Activated T-cell treated with anti-CD3 and anti-CD28 coated beads, Interleukin-2, amount 50 U/mL, for 48 hours (primary cell): ENCODE measurements around the gene OXSR1.
"Not testable (repeated sequence)": the region's sequence is repeated elsewhere in the genome, so short reads cannot be mapped to it uniquely, and the experiment has no call there.

Source experiments
- DNase-seq, 2 experiments: peaks; one replicate each; pipeline ENCODE4 v3.0.0-alpha.2; 2020

Gene OXSR1

GRCh38 chr3:38128303-38128655 is 37.1 kb upstream of the OXSR1 start:
- no peak for DNase-seq

DNA sequence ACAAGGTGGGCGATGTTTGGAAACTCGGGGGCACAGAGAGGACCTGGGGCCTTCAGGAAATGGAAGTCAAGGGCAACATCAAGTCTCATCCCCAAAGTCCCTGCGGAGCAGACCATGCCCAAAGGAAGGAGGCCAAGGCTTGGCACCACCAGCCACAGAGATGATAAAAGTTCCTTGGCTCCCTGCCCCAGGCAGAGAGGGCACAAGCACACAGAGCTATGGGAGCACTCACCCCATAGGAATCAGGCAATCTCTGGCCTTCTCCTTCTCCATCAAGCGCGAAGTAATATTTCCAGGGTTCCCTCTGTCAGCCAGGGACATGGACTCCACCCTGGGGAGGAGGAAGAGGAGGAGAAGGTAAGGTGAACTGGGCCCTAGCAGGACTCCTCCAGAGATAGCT is 36.3 kb upstream of the OXSR1 start:
- peak in 1 of 2 experiments; percentile 9 for DNase-seq

DNA sequence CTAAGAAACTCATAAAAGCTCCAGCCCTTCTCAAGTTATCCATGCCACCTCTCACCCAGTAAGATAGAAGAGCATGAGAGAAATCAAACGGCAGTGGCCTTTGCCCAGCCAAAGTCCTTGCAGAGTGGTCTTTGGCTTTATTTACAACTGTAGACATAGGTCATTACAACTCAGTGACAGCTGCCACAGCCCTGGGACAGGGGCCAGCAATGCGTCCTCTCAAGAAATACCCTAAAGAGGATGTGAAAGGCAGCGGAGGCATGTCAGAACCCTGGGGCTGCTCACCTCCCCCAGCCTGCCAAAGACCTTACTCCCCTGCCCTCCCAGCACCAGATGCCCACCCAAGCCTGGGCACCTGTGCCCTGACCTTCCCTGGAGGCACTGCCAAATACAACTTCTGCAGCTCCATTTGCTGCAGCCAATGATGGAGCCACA is 34.7 kb upstream of the OXSR1 start:
- no peak for DNase-seq

GRCh38 chr3:38131621-38132369 is 33.5 kb upstream of the OXSR1 start:
- DNase-seq, result peak; percentile 43 to 49

DNA sequence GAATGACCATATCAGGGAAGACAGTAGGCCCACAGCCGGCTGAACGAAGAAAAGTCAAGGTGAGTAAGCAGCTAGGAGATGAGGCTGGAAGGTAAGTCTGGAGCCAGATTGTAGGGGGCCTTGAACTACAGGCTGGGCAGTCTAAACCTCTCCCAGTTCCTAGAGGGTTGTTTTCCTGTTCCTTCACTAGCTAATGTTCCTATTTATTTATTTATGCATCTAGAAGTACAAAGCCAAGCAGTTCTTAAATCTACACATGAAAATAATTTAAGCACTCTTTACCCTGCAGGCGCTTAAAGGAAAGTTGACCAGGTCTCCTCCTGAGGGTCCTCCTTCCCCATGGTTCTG is 32.2 kb upstream of the OXSR1 start:
- DNase-seq, result no peak

GRCh38 chr3:38133557-38134405 is 31.6 kb upstream of the OXSR1 start:
- no peak for DNase-seq

DNA sequence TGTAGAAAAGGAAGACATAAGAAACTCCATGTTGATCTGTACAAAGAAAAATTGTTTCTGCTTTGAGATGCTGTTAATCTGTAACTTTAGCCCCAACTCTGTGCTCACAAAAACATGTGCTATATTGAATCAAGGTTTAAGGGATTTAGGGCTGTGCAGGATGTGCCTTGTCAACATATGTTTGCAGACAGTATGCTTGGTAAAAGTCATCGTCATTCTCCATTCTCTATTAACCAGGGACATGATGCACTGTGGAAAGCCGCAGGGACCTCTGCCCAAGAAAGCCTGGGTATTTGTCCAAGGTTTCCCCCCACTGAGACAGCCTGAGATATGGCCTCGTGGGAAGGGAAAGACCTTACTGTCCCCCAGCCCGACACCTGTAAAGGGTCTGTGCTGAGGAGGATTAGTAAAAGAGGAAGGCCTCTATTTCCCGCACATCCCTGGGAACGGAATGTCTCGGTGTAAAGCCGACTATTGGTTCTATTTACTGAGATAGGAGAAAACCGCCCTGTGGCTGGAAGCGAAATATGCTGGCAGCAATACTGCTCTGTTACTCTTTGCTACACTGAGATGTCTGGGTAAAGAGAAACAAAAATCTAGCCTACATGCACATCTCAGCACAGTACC is 30.7 kb upstream of the OXSR1 start:
- DNase-seq, result not testable (repeated sequence)

DNA sequence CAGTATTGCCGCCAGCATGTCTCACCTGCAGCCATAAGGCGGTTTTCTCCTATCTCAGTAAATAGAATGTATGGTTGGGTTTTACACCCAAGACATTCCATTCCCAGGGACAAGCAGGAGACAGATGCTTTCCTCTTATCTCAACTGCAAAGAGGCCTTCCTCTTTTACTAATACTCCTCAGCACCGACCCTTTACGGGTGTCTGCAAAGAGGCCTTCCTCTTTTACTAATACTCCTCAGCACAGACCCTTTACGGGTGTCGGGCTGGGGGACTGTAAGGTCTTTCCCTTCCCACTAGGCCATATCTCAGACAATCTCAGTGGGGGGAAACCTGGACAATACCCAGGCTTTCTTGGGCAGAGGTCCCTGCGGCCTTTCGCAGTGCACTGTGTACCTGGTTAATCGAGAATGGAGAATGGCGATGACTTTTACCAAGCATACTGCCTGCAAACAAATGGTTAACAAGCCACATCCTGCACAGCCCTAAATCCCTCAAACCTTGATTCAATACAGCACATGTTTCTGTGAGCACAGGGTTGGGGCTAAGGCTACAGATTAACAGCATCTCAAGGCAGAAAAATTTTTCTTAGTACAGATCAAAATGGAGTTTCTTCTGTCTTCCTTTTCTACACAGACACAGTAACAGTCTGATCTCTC is 29.6 kb upstream of the OXSR1 start:
- peak in 1 of 2 experiments; percentile 34 for DNase-seq

DNA sequence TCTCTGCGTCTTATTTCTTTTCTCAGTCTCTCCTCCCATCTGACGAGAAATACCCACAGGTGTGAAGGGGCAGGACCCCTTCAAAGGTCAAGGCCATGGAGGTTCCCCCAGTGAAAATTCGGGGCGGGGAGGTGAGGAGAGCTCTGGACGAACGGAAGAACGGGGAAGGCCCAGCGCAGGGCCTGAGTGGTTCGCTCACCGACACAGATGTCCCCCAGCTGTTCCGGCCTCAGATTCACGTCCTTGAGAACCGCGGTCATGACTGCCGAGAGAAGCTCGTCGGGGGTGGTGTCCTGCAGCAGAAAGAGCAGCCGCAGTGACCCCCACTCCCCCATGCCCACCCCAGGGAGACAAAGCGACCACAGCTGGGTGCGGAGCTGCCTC is 29.0 kb upstream of the OXSR1 start:
- peak; percentile 35 to 48 for DNase-seq

- peak; percentile 98 to 99 for DNase-seq
Observed at GRCh38 chr3:38136777-38137614, 28.3 kb upstream of the OXSR1 start, which contains the start of gene ACAA1. ACAA1 (minus strand) TSS chr3:38137127; CDS start chr3:38137035, 92 bp downstream.

GRCh38 chr3:38137615-38138348 is 27.6 kb upstream of the OXSR1 start:
- DNase-seq, result peak; percentile 69 to 72

GRCh38 chr3:38138349-38139190 is 26.8 kb upstream of the OXSR1 start, which contains the start of gene MYD88:
MYD88 (plus strand) TSS chr3:38138661; CDS start chr3:38138701, 40 bp downstream.
- DNase-seq, result peak; percentile 89 to 90

GRCh38 chr3:38139191-38139590 is 26.1 kb upstream of the OXSR1 start:
- DNase-seq, result no peak

DNA sequence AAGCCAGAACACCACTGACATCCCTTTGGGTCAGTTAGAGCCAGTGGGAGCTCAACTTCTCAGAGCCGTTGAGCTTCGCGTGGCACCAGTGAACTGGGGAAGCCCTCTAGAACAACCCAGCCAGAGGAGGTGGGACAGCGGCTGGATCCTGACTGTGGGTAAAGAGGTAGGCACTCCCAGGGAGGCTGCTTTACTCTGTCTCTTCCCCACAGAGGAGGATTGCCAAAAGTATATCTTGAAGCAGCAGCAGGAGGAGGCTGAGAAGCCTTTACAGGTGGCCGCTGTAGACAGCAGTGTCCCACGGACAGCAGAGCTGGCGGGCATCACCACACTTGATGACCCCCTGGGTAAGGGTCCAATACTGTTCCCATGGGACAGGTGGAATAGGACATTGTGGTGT is 25.7 kb upstream of the OXSR1 start:
- DNase-seq, result peak in 1 of 2 experiments; percentile 22

- DNase-seq, result peak in 1 of 2 experiments; percentile 18
Observed at GRCh38 chr3:38140326-38141172, 24.8 kb upstream of the OXSR1 start.

GRCh38 chr3:38141173-38141951 is 24.0 kb upstream of the OXSR1 start:
- DNase-seq, result peak in 1 of 2 experiments; percentile 8

- DNase-seq, result peak in 1 of 2 experiments; percentile 12
Observed at GRCh38 chr3:38141952-38142273, 23.4 kb upstream of the OXSR1 start.

DNA sequence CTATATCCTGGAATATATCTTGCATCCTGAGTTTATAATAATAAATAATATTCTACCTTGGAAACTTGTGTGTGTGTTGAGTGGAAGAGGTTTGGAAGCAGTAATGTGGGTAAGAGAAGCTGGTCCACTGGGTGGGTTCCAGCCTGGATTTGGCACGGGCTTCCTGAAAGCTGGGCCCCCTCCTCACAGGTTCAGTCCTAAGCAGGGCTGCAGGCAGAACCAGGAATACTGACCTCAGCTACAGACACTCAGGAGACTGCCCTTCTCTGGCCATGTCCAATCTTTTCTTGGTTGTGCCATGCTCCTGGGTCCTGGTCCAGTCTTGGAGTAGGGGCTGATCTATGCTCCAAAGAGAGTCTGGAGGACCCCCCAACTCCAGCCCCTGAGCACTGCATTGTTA is 22.4 kb upstream of the OXSR1 start:
- DNase-seq, result no peak

DNA sequence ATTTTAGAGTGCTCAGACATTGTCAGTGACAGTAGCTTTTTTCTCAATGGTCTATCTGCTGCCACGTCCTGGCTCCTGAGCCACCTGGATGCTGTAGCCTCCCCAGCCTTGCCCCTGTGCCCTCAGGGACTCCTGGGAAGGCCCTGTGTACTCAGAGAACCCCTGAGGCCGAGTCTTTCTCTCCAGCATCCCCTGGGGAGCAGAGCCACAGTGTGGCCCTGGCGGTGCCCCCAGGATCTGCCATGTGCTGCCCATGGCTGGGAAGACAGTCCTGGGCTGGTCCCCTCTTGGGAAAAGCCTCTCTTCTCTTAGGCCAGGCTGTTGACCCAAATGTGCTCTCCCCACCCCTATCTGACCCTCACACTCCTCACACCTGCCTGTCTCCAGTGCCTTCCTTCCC is 21.8 kb upstream of the OXSR1 start:
- DNase-seq, result no peak
